SK-N-SH (cell line): ENCODE results near the gene FRMPD1. TPM values are rescaled to one million over a fixed set of nuclear protein-coding genes. Genes with fewer than 3 reads are reported as not detected.

Source experiments
- CTCF ChIA-PET: fragments of 300-600, 350-600 bp; formaldehyde crosslinking; extraction: SDS; loops from one replicate; lab custom pipeline; 2021; lab: Yijun Ruan, JAX
- POLR2A ChIA-PET: fragments of 350-600 bp; sonication (Branson Sonifier 250); formaldehyde crosslinking; extraction: SDS; loops from one replicate; lab custom pipeline; 2020; ENCODE audit warnings: antibody characterized with exemption, inconsistent platforms; lab: Yijun Ruan, JAX
- DNase-seq: peaks from one replicate; pipeline ENCODE4 v3.0.0; 2012
- H2AFZ ChIP-seq: fragments of 200-600 bp; sonication (generic); 2 replicates; pipeline ENCODE4 v1.8.1; 2016; ENCODE audit warnings: antibody characterized with exemption, mild to moderate bottlenecking, low read depth
- H3F3A ChIP-seq: fragments of 200-600 bp; sonication (generic); replicated peaks from 2 replicates; pipeline ENCODE3; 2016; ENCODE audit warnings: antibody characterized with exemption, mild to moderate bottlenecking; ENCODE audit not compliant: insufficient read depth
- H3K27ac ChIP-seq, 2 experiments: fragments of 200-500 bp in 1 of 2; fragments of 200-600 bp in 1 of 2; sonication (Bioruptor generic) in 1 of 2; sonication (generic), shearing (Covaris generic) in 1 of 2; 2 replicates each; pipeline versions ENCODE4 v1.5.1 to v1.6.1; 2014 to 2016; ENCODE audit warnings: low read depth in 2 of 2, inconsistent platforms in 1 of 2, low read length in 1 of 2, mild to moderate bottlenecking in 1 of 2, mixed read lengths in 1 of 2
- H3K27me3 ChIP-seq: fragments of 200-600 bp; sonication (generic), shearing (Covaris generic); 2 replicates; pipeline ENCODE4 v1.6.1; 2016; ENCODE audit warnings: mixed run types; ENCODE audit not compliant: insufficient read depth
- H3K36me3 ChIP-seq, 2 experiments: fragments of 200-500 bp in 1 of 2; fragments of 200-600 bp in 1 of 2; sonication (Bioruptor generic) in 1 of 2; sonication (generic) in 1 of 2; replicated peaks in 1 of 2; 2 replicates each; pipeline versions ENCODE3 to v1.5.1; 2014 to 2016; ENCODE audit warnings: low read length in 1 of 2, mild to moderate bottlenecking in 1 of 2; ENCODE audit not compliant: insufficient read depth in 2 of 2, control insufficient read depth in 1 of 2
- H3K4me1 ChIP-seq, 2 experiments: fragments of 200-500 bp in 1 of 2; fragments of 200-600 bp in 1 of 2; sonication (Bioruptor generic) in 1 of 2; sonication (generic), shearing (Covaris generic) in 1 of 2; 2 replicates each; pipeline versions ENCODE4 v1.5.1 to v1.6.1; 2014 to 2016; ENCODE audit warnings: low read depth in 1 of 2, low read length in 1 of 2, mixed run types in 1 of 2; ENCODE audit not compliant: insufficient read depth in 2 of 2, control insufficient read depth in 1 of 2
- H3K4me2 ChIP-seq: fragments of 200-600 bp; sonication (generic), shearing (Covaris generic); 2 replicates; pipeline ENCODE4 v1.6.1; 2017; ENCODE audit warnings: mixed run types
- H3K4me3 ChIP-seq, 2 experiments: fragments of 200-500 bp in 1 of 2; fragments of 200-600 bp in 1 of 2; sonication (Bioruptor generic) in 1 of 2; sonication (generic), shearing (Covaris generic) in 1 of 2; 2 replicates each; pipeline versions ENCODE4 v1.5.1 to v1.8.1; 2014 to 2016; ENCODE audit warnings: low read depth in 2 of 2, inconsistent platforms in 1 of 2, low read length in 1 of 2, mild to moderate bottlenecking in 1 of 2, mixed read lengths in 1 of 2, moderate library complexity in 1 of 2
- H3K79me2 ChIP-seq: fragments of 200-600 bp; sonication (generic); 2 replicates; pipeline ENCODE4 v1.8.1; 2017; ENCODE audit warnings: mild to moderate bottlenecking; ENCODE audit not compliant: insufficient read depth
- H3K9ac ChIP-seq: fragments of 200-600 bp; sonication (generic); 2 replicates; pipeline ENCODE4 v1.6.1; 2017; ENCODE audit warnings: mixed run types
- H3K9me2 ChIP-seq: fragments of 200-600 bp; sonication (generic); 2 replicates; pipeline ENCODE4 v1.6.1; 2017; ENCODE audit warnings: mixed run types
- H3K9me3 ChIP-seq: fragments of 200-600 bp; sonication (generic); 2 replicates; pipeline ENCODE4 v1.6.1; 2017; ENCODE audit warnings: mixed run types, mild to moderate bottlenecking, moderate library complexity
- H4K20me1 ChIP-seq: fragments of 200-600 bp; sonication (generic); 2 replicates; pipeline ENCODE4 v1.6.1; 2017; ENCODE audit warnings: mild to moderate bottlenecking, mixed run types; ENCODE audit not compliant: insufficient read depth
- CHD2 ChIP-seq: fragments of 150-350 bp; IDR thresholded peaks from 2 replicates; pipeline ENCODE4 v1.6.1; 2018; ENCODE audit warnings: low read length; ENCODE audit not compliant: partially characterized antibody
- EP300 ChIP-seq, 2 experiments: IDR thresholded peaks; 2 replicates each; pipeline versions ENCODE4 v1.4.0 to v1.6.1; 2012; ENCODE audit warnings: borderline replicate concordance in 1 of 2, low read depth in 1 of 2, low read length in 1 of 2
- EZH2phosphoT487 ChIP-seq: fragments of 200-600 bp; sonication (generic); IDR thresholded peaks from 2 replicates; pipeline ENCODE4 v1.6.1; 2017; ENCODE audit warnings: low read depth, mixed run types, mild to moderate bottlenecking, antibody characterized with exemption, moderate library complexity, borderline replicate concordance
- FOXM1 ChIP-seq: IDR thresholded peaks from 2 replicates; pipeline ENCODE4 v1.4.0; 2012; ENCODE audit warnings: low read depth, mild to moderate bottlenecking
- GABPA ChIP-seq: IDR thresholded peaks from 2 replicates; pipeline ENCODE4 v1.4.0; 2012; ENCODE audit warnings: low read depth, mild to moderate bottlenecking
- IRF3 ChIP-seq: fragments of 150-350 bp; IDR thresholded peaks from 2 replicates; pipeline ENCODE4 v1.6.1; 2016; ENCODE audit warnings: mild to moderate bottlenecking, low read depth, low read length
- JUND ChIP-seq: IDR thresholded peaks from 2 replicates; pipeline ENCODE4 v1.4.0; 2012
- MEF2A ChIP-seq: IDR thresholded peaks from 2 replicates; pipeline ENCODE4 v1.4.0; 2012; ENCODE audit warnings: low read depth, borderline replicate concordance
- NFIC ChIP-seq: IDR thresholded peaks from 2 replicates; pipeline ENCODE4 v1.4.0; 2012; ENCODE audit warnings: borderline replicate concordance
- RAD21 ChIP-seq: IDR thresholded peaks from 2 replicates; pipeline ENCODE4 v1.6.1; 2012; ENCODE audit warnings: mild to moderate bottlenecking, low read length
- RXRA ChIP-seq: IDR thresholded peaks from 2 replicates; pipeline ENCODE4 v1.4.0; 2012; ENCODE audit warnings: low read depth, mild to moderate bottlenecking, borderline replicate concordance
- SIN3A ChIP-seq: IDR thresholded peaks from 2 replicates; pipeline ENCODE4 v1.6.1; 2012; ENCODE audit warnings: low read depth, mild to moderate bottlenecking, low read length, moderate library complexity, borderline replicate concordance
- TCF12 ChIP-seq: IDR thresholded peaks from 2 replicates; pipeline ENCODE4 v1.4.0; 2012
- USF1 ChIP-seq: IDR thresholded peaks from 2 replicates; pipeline ENCODE4 v1.4.0; 2012; ENCODE audit warnings: low read depth, borderline replicate concordance
- ZBTB33 ChIP-seq: IDR thresholded peaks from 2 replicates; pipeline ENCODE4 v1.4.0; 2012; ENCODE audit warnings: low read depth, borderline replicate concordance
- WGBS: methylation state at CpG from one replicate; pipeline ENCODE4 v1.1.6; 2017; ENCODE audit warnings: low lambda C conversion rate; 5-methylcytosine and 5-hydroxymethylcytosine counted together
- polyA plus RNA-seq, 3 experiments: library from polyadenylated mRNA; depleted of rRNA; stranded (reverse); fragments of >200 nt; gene quantifications; 2 replicates each; pipeline ENCODE4 v1.2.3, GENCODE V29; 2012
- TF ChIP-seq, protein P1 (sequence below): fragments of 200-600 bp; sonication (generic); IDR thresholded peaks from 2 replicates; pipeline ENCODE4 v1.6.1; 2017; ENCODE audit warnings: antibody characterized with exemption, mild to moderate bottlenecking, moderate library complexity

FRMPD1 gene
- polyA plus RNA-seq, 1 of the 3 experiments (the other 2 are of a cell fraction), result not detected

GRCh38 chr9:37696528-37696927 is 45.8 kb downstream of the FRMPD1 start:
- H3K9me3 ChIP-seq, result no peaks in the 10 kb centered on the region
- whole genome bisulfite sequencing, result 12% methylated on average over 1 of the region's 1 CpG

GRCh38 chr9:37700131-37700530 is 49.4 kb downstream of the FRMPD1 start:
- Histone ChIP-seq H2AFZ (no peak overlapping the region), H3K79me2 (no peaks in the 10 kb centered on the region), H3K4me3 (no peak overlapping the region), H3K27me3 (no peaks in the 10 kb centered on the region; the same call in 1 of the 2 replicates), H3K9me3 (no peaks in the 10 kb centered on the region), H3K9ac (no peak overlapping the region), H3F3A (no peaks in the 10 kb centered on the region), H3K27ac (no peak overlapping the region), H4K20me1 (no peaks in the 10 kb centered on the region), H3K4me2 (no peak overlapping the region), H3K9me2 (no peaks in the 10 kb centered on the region), H3K36me3 (no peaks in the 10 kb centered on the region)
- no peak for DNase-seq
- POLR2A ChIA-PET, result no interaction called here
- 43% methylated on average over 3 of the region's 3 CpGs for WGBS
- CTCF ChIA-PET, result no interaction called here
- TF ChIP-seq RXRA (no peak), RAD21 (no peak), JUND (no peak), ZBTB33 (no peak), USF1 (no peak), EZH2phosphoT487 (no peak), TCF12 (no peak), SIN3A (no peak), CHD2 (no peak), GABPA (no peak), IRF3 (no peak), FOXM1 (no peak), EP300 (IDR thresholded peaks at IDR 0.05; ENCODE audit: borderline replicate concordance in 1 of 2, low read depth in 1 of 2, low read length in 1 of 2) (no peak), NFIC (no peak), MEF2A (no peak)
- TF ChIP-seq, protein P1, sequence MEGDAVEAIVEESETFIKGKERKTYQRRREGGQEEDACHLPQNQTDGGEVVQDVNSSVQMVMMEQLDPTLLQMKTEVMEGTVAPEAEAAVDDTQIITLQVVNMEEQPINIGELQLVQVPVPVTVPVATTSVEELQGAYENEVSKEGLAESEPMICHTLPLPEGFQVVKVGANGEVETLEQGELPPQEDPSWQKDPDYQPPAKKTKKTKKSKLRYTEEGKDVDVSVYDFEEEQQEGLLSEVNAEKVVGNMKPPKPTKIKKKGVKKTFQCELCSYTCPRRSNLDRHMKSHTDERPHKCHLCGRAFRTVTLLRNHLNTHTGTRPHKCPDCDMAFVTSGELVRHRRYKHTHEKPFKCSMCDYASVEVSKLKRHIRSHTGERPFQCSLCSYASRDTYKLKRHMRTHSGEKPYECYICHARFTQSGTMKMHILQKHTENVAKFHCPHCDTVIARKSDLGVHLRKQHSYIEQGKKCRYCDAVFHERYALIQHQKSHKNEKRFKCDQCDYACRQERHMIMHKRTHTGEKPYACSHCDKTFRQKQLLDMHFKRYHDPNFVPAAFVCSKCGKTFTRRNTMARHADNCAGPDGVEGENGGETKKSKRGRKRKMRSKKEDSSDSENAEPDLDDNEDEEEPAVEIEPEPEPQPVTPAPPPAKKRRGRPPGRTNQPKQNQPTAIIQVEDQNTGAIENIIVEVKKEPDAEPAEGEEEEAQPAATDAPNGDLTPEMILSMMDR, result no peak
- TF ChIP-seq, all 33 proteins: peak for 0
- peaks cover 0 to 3% of the 10 kb centered on the region in 2 experiments; a peak in 2 of 4 replicates for H3K4me1 ChIP-seq

More at GRCh38 chr9:37696528-37696927, 45.8 kb downstream of the FRMPD1 start:
- Histone ChIP-seq H3K27ac (no peak overlapping the region), H3K27me3 (peaks cover 13% of the 10 kb centered on the region; the same call in 1 of the 2 replicates), H3K9ac (no peak overlapping the region), H3K79me2 (no peaks in the 10 kb centered on the region), H3K4me2 (no peak overlapping the region), H3F3A (no peaks in the 10 kb centered on the region), H2AFZ (no peak overlapping the region), H4K20me1 (no peaks in the 10 kb centered on the region), H3K4me3 (no peak overlapping the region), H3K4me1 (peaks cover 0 to 3% of the 10 kb centered on the region in 2 experiments; a peak in 2 of 4 replicates), H3K36me3 (no peaks in the 10 kb centered on the region), H3K9me2 (no peaks in the 10 kb centered on the region)
- POLR2A ChIA-PET, result no interaction called here
- TF ChIP-seq EZH2phosphoT487 (no peak), GABPA (no peak)
- CTCF ChIA-PET, result interaction anchor here (1.5 kb wide), 1 partner anchor 10 kb away, joined by 4 read pairs; no protein-coding TSS in a partner anchor
- no peak for DNase-seq
